Body of pancreas (tissue), 4 donors: Measurements from ENCODE around the gene SH3PXD2B.

ENCODE experiments used
- POLR2A ChIP-seq, 3 donors: fragments of 450-650 bp; IDR thresholded peaks; one replicate each; pipeline ENCODE4 v1.6.1; 2016; ENCODE audit warnings: antibody characterized with exemption in 3 of 3, mild to moderate bottlenecking in 2 of 3
- TF ChIP-seq, protein P1 (sequence below), 7 experiments: fragments of 450-650 bp in 4 of 7; fragments of 200-600 bp in 3 of 7; sonication (generic) in 3 of 7; IDR thresholded peaks; one replicate each; pipeline ENCODE4 v1.5.1; 2016 to 2019; ENCODE audit warnings: antibody characterized with exemption in 7 of 7

DNA sequence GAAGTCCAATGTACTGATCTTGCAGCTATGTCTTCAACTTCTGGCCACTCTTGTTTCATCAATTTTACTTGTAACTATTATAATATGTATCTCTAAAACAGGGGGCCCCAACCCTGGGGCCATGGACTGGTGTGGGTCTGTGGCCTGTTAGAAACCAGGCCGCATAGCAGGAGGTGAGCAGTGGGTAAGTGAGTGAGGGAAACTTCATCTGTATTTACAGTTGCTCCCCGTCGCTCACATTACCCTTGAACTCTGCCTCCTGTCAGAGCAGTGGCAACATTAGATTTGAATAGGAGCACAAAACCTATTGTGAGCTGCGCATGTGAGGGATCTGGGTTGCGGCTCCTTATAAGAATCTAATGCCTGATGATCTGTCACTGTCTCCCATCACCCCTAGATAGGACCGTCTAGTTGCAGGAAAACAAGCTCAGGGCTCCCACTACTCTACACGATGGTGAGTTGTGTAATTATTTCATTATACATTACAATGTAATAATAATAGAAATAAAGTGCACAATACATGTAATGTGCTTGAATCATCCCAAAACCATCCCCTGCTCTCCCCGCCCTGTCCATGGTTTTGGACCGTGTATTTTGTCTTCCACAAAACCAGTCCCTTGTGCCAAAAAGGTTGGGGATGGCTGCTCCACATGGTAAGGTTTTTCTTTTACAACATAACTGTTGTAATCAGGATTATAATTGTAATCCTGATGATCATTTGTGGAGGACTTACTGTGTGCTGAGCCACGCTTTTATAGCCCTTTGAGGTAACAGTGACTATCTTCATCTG lies 26.9 kb upstream of the SH3PXD2B start:
- TF ChIP-seq, protein P1, sequence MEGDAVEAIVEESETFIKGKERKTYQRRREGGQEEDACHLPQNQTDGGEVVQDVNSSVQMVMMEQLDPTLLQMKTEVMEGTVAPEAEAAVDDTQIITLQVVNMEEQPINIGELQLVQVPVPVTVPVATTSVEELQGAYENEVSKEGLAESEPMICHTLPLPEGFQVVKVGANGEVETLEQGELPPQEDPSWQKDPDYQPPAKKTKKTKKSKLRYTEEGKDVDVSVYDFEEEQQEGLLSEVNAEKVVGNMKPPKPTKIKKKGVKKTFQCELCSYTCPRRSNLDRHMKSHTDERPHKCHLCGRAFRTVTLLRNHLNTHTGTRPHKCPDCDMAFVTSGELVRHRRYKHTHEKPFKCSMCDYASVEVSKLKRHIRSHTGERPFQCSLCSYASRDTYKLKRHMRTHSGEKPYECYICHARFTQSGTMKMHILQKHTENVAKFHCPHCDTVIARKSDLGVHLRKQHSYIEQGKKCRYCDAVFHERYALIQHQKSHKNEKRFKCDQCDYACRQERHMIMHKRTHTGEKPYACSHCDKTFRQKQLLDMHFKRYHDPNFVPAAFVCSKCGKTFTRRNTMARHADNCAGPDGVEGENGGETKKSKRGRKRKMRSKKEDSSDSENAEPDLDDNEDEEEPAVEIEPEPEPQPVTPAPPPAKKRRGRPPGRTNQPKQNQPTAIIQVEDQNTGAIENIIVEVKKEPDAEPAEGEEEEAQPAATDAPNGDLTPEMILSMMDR (IDR thresholded peaks at IDR 0.05): no peak
- no peak for TF ChIP-seq POLR2A (IDR thresholded peaks at IDR 0.05)
